SU-DHL-6 (cell line): ENCODE results near the gene SRRM4.

ENCODE experiments used
- H2AFZ ChIP-seq: fragments of 200-600 bp; sonication (generic); 2 replicates; pipeline ENCODE4 v1.6.1; 2014; ENCODE audit warnings: low read depth, mild to moderate bottlenecking, moderate library complexity, mixed read lengths, antibody characterized with exemption, low read length; ENCODE audit not compliant: severe bottlenecking
- H3F3A ChIP-seq: fragments of 200-600 bp; shearing (Covaris generic); 2 replicates; pipeline ENCODE4 v1.6.0; 2016; ENCODE audit warnings: antibody characterized with exemption, mild to moderate bottlenecking; ENCODE audit not compliant: insufficient read depth
- H3K27ac ChIP-seq: fragments of 200-600 bp; sonication (generic); 2 replicates; pipeline ENCODE4 v1.5.1; 2016; ENCODE audit warnings: low read depth, mild to moderate bottlenecking, low read length, moderate library complexity, mixed read lengths
- H3K27me3 ChIP-seq: fragments of 200-600 bp; sonication (generic), shearing (Covaris generic); 2 replicates; pipeline ENCODE4 v1.6.0; 2014; ENCODE audit warnings: mild to moderate bottlenecking, low read length
- H3K36me3 ChIP-seq: fragments of 200-600 bp; sonication (generic); 2 replicates; pipeline ENCODE4 v1.6.1; 2014; ENCODE audit warnings: mild to moderate bottlenecking, low read length, mixed read lengths
- H3K4me2 ChIP-seq: fragments of 300-600, 200-600 bp; shearing (Covaris generic), sonication (generic); 2 replicates; pipeline ENCODE4 v1.6.0; 2014; ENCODE audit warnings: low read length, low read depth, mild to moderate bottlenecking; ENCODE audit not compliant: poor library complexity, severe bottlenecking
- H3K4me3 ChIP-seq: fragments of 200-600 bp; sonication (generic); 2 replicates; pipeline ENCODE4 v1.5.1; 2014; ENCODE audit warnings: antibody characterized with exemption, low read length, mild to moderate bottlenecking, mixed read lengths; ENCODE audit not compliant: insufficient read depth, poor library complexity, severe bottlenecking
- H3K79me2 ChIP-seq: fragments of 200-600 bp; sonication (generic); 2 replicates; pipeline ENCODE4 v1.6.1; 2014; ENCODE audit warnings: mild to moderate bottlenecking, low read length, moderate library complexity; ENCODE audit not compliant: insufficient read depth
- H3K9ac ChIP-seq: fragments of 200-600 bp; sonication (generic); 2 replicates; pipeline ENCODE4 v1.7.0; 2014; ENCODE audit warnings: mild to moderate bottlenecking, low read length
- H3K9me2 ChIP-seq: fragments of 200-600 bp; sonication (generic); replicated peaks from 2 replicates; pipeline ENCODE4 v1.6.1; 2014; ENCODE audit warnings: low read length; ENCODE audit not compliant: insufficient read depth
- H3K9me3 ChIP-seq: fragments of 200-600 bp; sonication (generic); 2 replicates; pipeline ENCODE4 v1.6.1; 2014; ENCODE audit warnings: low read length, mixed read lengths; ENCODE audit not compliant: insufficient read depth
- H4K20me1 ChIP-seq: fragments of 200-600 bp; sonication (generic); 2 replicates; pipeline ENCODE4 v1.6.1; 2014; ENCODE audit warnings: low read depth, mild to moderate bottlenecking, antibody characterized with exemption, low read length, moderate library complexity, mixed read lengths
- EZH2phosphoT487 ChIP-seq: fragments of 200-600 bp; sonication (generic), shearing (Covaris generic); conservative IDR thresholded peaks from 2 replicates; pipeline ENCODE4 v1.6.1; 2018; ENCODE audit warnings: mild to moderate bottlenecking, antibody characterized with exemption, low read length, moderate library complexity, mixed read lengths
- TF ChIP-seq, protein P1 (sequence below): fragments of 200-600 bp; sonication (generic); IDR thresholded peaks from one replicate; pipeline ENCODE4 v1.5.1; 2017; ENCODE audit warnings: antibody characterized with exemption, mild to moderate bottlenecking, low read length, moderate library complexity; ENCODE audit not compliant: insufficient read depth, poor library complexity, severe bottlenecking

Gene SRRM4

DNA sequence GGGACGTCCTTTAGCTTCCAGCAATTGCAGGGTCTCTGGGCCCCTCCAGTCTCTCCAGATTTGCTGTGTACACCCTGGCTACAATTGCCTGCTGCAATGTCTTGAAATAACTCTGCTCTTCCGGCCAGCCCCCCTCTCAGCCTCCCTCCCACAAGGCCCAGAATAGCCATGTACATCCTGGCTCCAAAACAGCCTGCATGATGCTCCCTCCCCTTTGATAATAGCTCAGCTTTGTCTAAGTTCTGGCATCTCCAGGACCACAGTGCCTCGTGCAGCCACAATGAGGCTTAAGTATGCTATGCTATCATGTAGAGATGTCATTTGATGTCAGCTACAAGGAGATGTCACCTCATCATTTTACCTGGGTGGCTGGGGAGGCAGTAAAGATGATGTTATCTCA is 74.6 kb downstream of the SRRM4 start:
- Histone ChIP-seq H3K27me3 (no peaks in the 10 kb centered on the region), H3K27ac (no peak overlapping the region), H3K36me3 (no peaks in the 10 kb centered on the region), H4K20me1 (no peaks in the 10 kb centered on the region), H3K4me2 (no peak overlapping the region), H2AFZ (no peak overlapping the region), H3K9me3 (no peaks in the 10 kb centered on the region), H3K9me2 (no peaks in the 10 kb centered on the region), H3K4me3 (no peak overlapping the region), H3K79me2 (no peaks in the 10 kb centered on the region), H3K9ac (no peak overlapping the region), H3F3A (no peaks in the 10 kb centered on the region)
- TF ChIP-seq EZH2phosphoT487: no peak
- TF ChIP-seq, protein P1, sequence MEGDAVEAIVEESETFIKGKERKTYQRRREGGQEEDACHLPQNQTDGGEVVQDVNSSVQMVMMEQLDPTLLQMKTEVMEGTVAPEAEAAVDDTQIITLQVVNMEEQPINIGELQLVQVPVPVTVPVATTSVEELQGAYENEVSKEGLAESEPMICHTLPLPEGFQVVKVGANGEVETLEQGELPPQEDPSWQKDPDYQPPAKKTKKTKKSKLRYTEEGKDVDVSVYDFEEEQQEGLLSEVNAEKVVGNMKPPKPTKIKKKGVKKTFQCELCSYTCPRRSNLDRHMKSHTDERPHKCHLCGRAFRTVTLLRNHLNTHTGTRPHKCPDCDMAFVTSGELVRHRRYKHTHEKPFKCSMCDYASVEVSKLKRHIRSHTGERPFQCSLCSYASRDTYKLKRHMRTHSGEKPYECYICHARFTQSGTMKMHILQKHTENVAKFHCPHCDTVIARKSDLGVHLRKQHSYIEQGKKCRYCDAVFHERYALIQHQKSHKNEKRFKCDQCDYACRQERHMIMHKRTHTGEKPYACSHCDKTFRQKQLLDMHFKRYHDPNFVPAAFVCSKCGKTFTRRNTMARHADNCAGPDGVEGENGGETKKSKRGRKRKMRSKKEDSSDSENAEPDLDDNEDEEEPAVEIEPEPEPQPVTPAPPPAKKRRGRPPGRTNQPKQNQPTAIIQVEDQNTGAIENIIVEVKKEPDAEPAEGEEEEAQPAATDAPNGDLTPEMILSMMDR: no peak

DNA sequence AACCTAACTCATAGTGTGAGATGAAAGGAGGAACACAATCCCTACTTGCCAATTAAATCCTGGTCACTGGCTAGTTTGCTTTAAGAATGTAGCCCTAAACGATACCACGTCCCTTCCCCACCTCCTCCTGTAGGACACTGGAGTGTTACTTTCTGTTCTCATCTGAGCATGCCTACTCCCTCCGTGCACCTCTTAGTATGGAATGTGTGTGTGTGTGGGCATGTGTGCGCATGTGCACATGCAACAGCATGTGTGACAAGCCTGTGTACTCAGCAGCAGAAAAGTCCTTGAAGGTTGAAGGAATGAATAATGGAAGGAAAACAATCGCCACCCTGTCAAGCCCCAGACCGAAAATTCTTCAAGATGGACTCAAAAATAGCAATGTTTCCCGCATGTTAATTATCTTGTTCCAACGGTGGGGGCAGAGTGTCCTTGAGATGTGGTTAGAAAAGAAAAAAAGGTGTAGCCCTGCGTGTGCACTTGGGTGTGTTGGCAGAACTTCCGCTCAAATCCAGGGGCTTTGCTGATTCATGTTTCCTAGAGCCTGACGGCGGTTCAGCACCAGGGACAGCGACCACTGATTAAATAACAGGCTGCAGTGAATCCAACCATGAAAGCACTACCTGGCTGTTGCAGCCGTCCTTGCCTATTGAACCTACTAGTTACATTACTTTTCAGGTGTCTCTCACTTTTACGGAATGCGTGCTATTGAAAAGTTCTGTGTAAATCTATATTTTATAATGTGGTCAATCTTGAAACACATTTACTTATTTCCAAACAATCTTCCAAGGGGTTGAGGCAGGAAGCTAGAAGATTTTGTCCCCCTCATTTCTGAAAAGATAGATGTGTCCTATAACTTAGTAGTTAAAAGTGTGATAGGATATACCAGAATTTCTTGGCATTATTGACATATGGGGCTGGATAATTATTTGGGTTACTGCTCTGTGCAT is 79.8 kb downstream of the SRRM4 start:
- no peak overlapping the region for H3K4me2 ChIP-seq
- no peaks in the 10 kb centered on the region for H4K20me1 ChIP-seq
- no peaks in the 10 kb centered on the region for H3K36me3 ChIP-seq
- H3K4me3 ChIP-seq: no peak overlapping the region
- no peaks in the 10 kb centered on the region for H3K9me2 ChIP-seq
- no peak overlapping the region for H3K9ac ChIP-seq
- H3K27ac ChIP-seq: no peak overlapping the region
- no peaks in the 10 kb centered on the region for H3K9me3 ChIP-seq
- H3K27me3 ChIP-seq: no peaks in the 10 kb centered on the region
- H3K79me2 ChIP-seq: no peaks in the 10 kb centered on the region
- TF ChIP-seq, protein P1: no peak
- TF ChIP-seq EZH2phosphoT487: no peak
- H3F3A ChIP-seq: no peaks in the 10 kb centered on the region
- H2AFZ ChIP-seq: no peak overlapping the region

DNA sequence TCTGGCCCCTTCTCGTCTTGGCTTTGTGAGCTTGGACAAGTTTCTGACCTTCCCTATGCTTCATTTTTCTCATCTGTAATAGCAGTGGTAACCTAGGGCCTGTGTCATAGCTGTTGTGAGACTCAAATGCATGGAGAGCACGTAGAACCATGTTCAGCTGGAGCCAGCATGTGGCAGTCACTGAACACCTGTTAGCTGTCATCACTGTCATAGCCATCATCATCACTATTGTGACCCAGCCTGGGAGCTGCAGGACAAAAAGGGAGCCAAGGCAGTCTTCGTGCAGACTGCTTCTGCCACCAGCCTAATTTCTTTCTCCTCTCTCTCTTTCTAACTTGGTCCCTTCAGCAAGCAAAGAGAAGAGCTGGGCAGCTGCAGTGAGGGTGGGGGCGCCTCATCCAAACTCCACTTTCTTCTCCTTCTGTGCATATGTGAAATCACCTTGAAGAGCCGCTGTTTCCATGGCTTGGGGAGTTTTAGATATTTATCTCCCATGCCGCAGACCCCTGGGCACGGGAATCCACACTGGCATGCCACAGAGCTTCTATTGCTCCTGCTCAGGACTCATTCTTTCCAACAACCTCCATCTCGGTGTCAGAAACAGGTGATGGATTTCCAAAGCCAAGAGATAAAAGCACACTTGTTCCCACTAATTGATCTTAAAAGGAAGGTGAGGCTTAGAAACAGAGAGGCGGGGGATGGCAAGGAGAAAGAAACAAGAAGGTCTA is 87.0 kb downstream of the SRRM4 start:
- Histone ChIP-seq H3K9ac (no peak overlapping the region), H3K27me3 (no peaks in the 10 kb centered on the region), H3K9me2 (no peaks in the 10 kb centered on the region), H3K9me3 (no peaks in the 10 kb centered on the region), H3K4me3 (no peak overlapping the region), H3K79me2 (no peaks in the 10 kb centered on the region), H4K20me1 (no peaks in the 10 kb centered on the region), H3K36me3 (no peaks in the 10 kb centered on the region), H3K4me2 (no peak overlapping the region), H2AFZ (no peak overlapping the region), H3K27ac (no peak overlapping the region), H3F3A (no peaks in the 10 kb centered on the region)
- TF ChIP-seq, protein P1: no peak
- TF ChIP-seq EZH2phosphoT487: no peak
